ENCODE measurements around the gene ARHGAP33. TPM values are rescaled to one million over a fixed set of nuclear protein-coding genes. Genes with fewer than 3 reads are reported as not detected.

ARHGAP33 gene
- total RNA-seq, 1 donor from 2014 or later = 13.3 TPM

GRCh38 chr19:35777961-35778360 is 2.6 kb downstream of the ARHGAP33 start:
- TF ChIP-seq CTCF (conservative IDR thresholded peaks at IDR 0.05; ENCODE audit: low read depth, low read length) = no peak
- no peak for DNase-seq (ENCODE audit: low read depth)
- no peak overlapping the region for H3K4me3 ChIP-seq (ENCODE audit: low read depth, low read length)

GRCh38 chr19:35779033-35779432 is 3.7 kb downstream of the ARHGAP33 start:
- no peak overlapping the region for H3K4me3 ChIP-seq (ENCODE audit: low read depth, low read length)
- no peak for TF ChIP-seq CTCF (conservative IDR thresholded peaks at IDR 0.05; ENCODE audit: low read depth, low read length)
- no peak for DNase-seq (ENCODE audit: low read depth)

GRCh38 chr19:35780058-35780457 is 4.7 kb downstream of the ARHGAP33 start:
- TF ChIP-seq CTCF (conservative IDR thresholded peaks at IDR 0.05; ENCODE audit: low read depth, low read length) = no peak
- no peak for DNase-seq (ENCODE audit: low read depth)
- no peak overlapping the region for H3K4me3 ChIP-seq (ENCODE audit: low read depth, low read length)

- no peak for DNase-seq (ENCODE audit: low read depth)
- H3K4me3 ChIP-seq (ENCODE audit: low read depth, low read length) = no peak overlapping the region
- no peak for TF ChIP-seq CTCF (conservative IDR thresholded peaks at IDR 0.05; ENCODE audit: low read depth, low read length)
Measured at GRCh38 chr19:35780717-35781116, 5.4 kb downstream of the ARHGAP33 start.

- no peak overlapping the region for H3K4me3 ChIP-seq (ENCODE audit: low read depth, low read length)
- TF ChIP-seq CTCF (conservative IDR thresholded peaks at IDR 0.05; ENCODE audit: low read depth, low read length) = no peak
- DNase-seq (ENCODE audit: low read depth) = no peak
Measured at GRCh38 chr19:35781650-35782049, 6.3 kb downstream of the ARHGAP33 start.

- no peak for DNase-seq (ENCODE audit: low read depth)
- no peak for TF ChIP-seq CTCF (conservative IDR thresholded peaks at IDR 0.05; ENCODE audit: low read depth, low read length)
- no peak overlapping the region for H3K4me3 ChIP-seq (ENCODE audit: low read depth, low read length)
Measured at GRCh38 chr19:35782589-35782988, 7.2 kb downstream of the ARHGAP33 start.
